Measurements from ENCODE around the gene LIMK1.

Gene LIMK1

GRCh38 chr7:74056096-74056915 is 27.3 kb upstream of the LIMK1 start:
- no peak for DNase-seq

GRCh38 chr7:74057216-74057925 is 26.2 kb upstream of the LIMK1 start:
- DNase-seq: no peak

GRCh38 chr7:74057987-74058386 is 25.6 kb upstream of the LIMK1 start:
- no peak for DNase-seq

GRCh38 chr7:74058486-74058885 is 25.1 kb upstream of the LIMK1 start:
- DNase-seq: no peak

- no peak for DNase-seq
Measured at GRCh38 chr7:74059037-74059436, 24.6 kb upstream of the LIMK1 start.

GRCh38 chr7:74059681-74060588 is 23.7 kb upstream of the LIMK1 start:
- DNase-seq: no peak

- peak; percentile 93 for DNase-seq
Measured at GRCh38 chr7:74061840-74062539, 21.6 kb upstream of the LIMK1 start.

- no peak for DNase-seq
Measured at GRCh38 chr7:74063223-74063641, 20.4 kb upstream of the LIMK1 start.

GRCh38 chr7:74063646-74064045 is 20.0 kb upstream of the LIMK1 start:
- no peak for DNase-seq

- DNase-seq: no peak
Measured at GRCh38 chr7:74064696-74065095, 18.9 kb upstream of the LIMK1 start.

GRCh38 chr7:74066626-74067025 is 17.0 kb upstream of the LIMK1 start:
- no peak for DNase-seq

GRCh38 chr7:74068378-74069085 is 15.1 kb upstream of the LIMK1 start:
- DNase-seq: no peak

GRCh38 chr7:74069086-74069541 is 14.5 kb upstream of the LIMK1 start:
- DNase-seq: no peak

- no peak for DNase-seq
Measured at GRCh38 chr7:74069790-74070618, 13.6 kb upstream of the LIMK1 start.

GRCh38 chr7:74070619-74070921 is 13.0 kb upstream of the LIMK1 start:
- no peak for DNase-seq

- DNase-seq: no peak
Measured at GRCh38 chr7:74071121-74071520, 12.5 kb upstream of the LIMK1 start.

- DNase-seq: no peak
Measured at GRCh38 chr7:74074770-74075169, 8.8 kb upstream of the LIMK1 start.

- no peak for DNase-seq
Measured at GRCh38 chr7:74078461-74078860, 5.1 kb upstream of the LIMK1 start.

GRCh38 chr7:74082770-74083116 is 861 bp upstream of the LIMK1 start:
- no peak for DNase-seq

- peak; percentile 55 for DNase-seq
Measured at GRCh38 chr7:74083928-74084721, 521 bp downstream of the LIMK1 start.

All from fibroblast of skin of right biceps (primary cell).